Glomerular endothelial cell (primary cell): ENCODE measurements around the gene FOXP4. TPM values are rescaled to one million over a fixed set of nuclear protein-coding genes. Genes with fewer than 3 reads are reported as not detected.

Experiments
- DNase-seq: peaks from one replicate; pipeline ENCODE4 v3.0.0-alpha.2; 2011; ENCODE audit warnings: low read depth, low spot score; ENCODE audit errors: extremely low read depth
- total RNA-seq: library from RNA; depleted of rRNA; stranded (reverse); fragments of >200 nt; gene quantifications from 2 replicates; pipeline ENCODE4 v1.2.3, GENCODE V29; 2015

FOXP4 gene
- total RNA-seq, 1 donor from 2014 or later, result 10.7 TPM

- no peak for DNase-seq
Observed at GRCh38 chr6:41622206-41622988, 76.2 kb downstream of the FOXP4 start.

GRCh38 chr6:41623330-41623729 lies 77.1 kb downstream of the FOXP4 start:
- DNase-seq, result no peak

- no peak for DNase-seq
Observed at GRCh38 chr6:41624621-41625380, 78.6 kb downstream of the FOXP4 start.

GRCh38 chr6:41625442-41625841 lies 79.3 kb downstream of the FOXP4 start:
- DNase-seq, result no peak

GRCh38 chr6:41626022-41626421 lies 79.8 kb downstream of the FOXP4 start:
- no peak for DNase-seq

GRCh38 chr6:41626917-41627316 lies 80.7 kb downstream of the FOXP4 start:
- peak; percentile 33 for DNase-seq

- no peak for DNase-seq
Observed at GRCh38 chr6:41629128-41629527, 82.9 kb downstream of the FOXP4 start.

GRCh38 chr6:41630069-41630468 lies 83.9 kb downstream of the FOXP4 start:
- no peak for DNase-seq

- DNase-seq, result no peak
Observed at GRCh38 chr6:41630946-41631345, 84.8 kb downstream of the FOXP4 start.

GRCh38 chr6:41633056-41633634 lies 87.0 kb downstream of the FOXP4 start:
- DNase-seq, result no peak

- no peak for DNase-seq
Observed at GRCh38 chr6:41634657-41635056, 88.5 kb downstream of the FOXP4 start.

- no peak for DNase-seq
Observed at GRCh38 chr6:41635365-41635764, 89.2 kb downstream of the FOXP4 start.

- DNase-seq, result no peak
Observed at GRCh38 chr6:41636833-41637193, 90.6 kb downstream of the FOXP4 start.

- no peak for DNase-seq
Observed at GRCh38 chr6:41637194-41638001, 91.2 kb downstream of the FOXP4 start.

- DNase-seq, result no peak
Observed at GRCh38 chr6:41638002-41638934, 92.1 kb downstream of the FOXP4 start, which contains the start of gene MDFI. Gene MDFI, plus strand, starts transcription at chr6:41638468. Its CDS starts 282 bp downstream, at chr6:41638750.

GRCh38 chr6:41638935-41639808 lies 93.0 kb downstream of the FOXP4 start:
- DNase-seq, result no peak

- no peak for DNase-seq
Observed at GRCh38 chr6:41639809-41640371, 93.7 kb downstream of the FOXP4 start.

GRCh38 chr6:41640426-41640825 lies 94.2 kb downstream of the FOXP4 start:
- DNase-seq, result no peak
